C1 segment of cervical spinal cord (tissue), 14 donors: ENCODE measurements around the gene F13A1.

Experiments
- DNase-seq, 14 donors: peaks; one replicate each; lab custom pipeline; 2025; lab: John Stamatoyannopoulos, UW

The F13A1 gene

DNA sequence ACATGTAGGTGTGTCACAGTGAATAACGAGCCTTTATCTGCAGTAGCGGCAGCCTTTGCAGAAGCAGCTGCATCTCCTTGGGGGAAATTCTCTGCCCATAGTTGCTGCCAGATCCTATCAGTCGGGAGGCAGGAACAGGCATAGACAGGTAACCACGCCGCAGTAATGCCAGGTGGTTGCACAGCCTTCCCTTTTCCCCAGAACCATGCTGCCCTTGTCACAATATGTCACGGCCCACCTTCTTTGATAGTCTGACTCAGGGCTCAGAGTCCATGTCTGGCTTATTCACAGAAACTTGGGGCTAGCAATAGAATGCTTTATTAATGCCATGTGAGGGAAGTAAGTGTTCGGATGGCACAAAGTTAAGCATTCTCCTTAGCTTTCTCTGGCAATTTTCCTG lies 76.6 kb downstream of the F13A1 start:
- DNase-seq = no peak

DNA sequence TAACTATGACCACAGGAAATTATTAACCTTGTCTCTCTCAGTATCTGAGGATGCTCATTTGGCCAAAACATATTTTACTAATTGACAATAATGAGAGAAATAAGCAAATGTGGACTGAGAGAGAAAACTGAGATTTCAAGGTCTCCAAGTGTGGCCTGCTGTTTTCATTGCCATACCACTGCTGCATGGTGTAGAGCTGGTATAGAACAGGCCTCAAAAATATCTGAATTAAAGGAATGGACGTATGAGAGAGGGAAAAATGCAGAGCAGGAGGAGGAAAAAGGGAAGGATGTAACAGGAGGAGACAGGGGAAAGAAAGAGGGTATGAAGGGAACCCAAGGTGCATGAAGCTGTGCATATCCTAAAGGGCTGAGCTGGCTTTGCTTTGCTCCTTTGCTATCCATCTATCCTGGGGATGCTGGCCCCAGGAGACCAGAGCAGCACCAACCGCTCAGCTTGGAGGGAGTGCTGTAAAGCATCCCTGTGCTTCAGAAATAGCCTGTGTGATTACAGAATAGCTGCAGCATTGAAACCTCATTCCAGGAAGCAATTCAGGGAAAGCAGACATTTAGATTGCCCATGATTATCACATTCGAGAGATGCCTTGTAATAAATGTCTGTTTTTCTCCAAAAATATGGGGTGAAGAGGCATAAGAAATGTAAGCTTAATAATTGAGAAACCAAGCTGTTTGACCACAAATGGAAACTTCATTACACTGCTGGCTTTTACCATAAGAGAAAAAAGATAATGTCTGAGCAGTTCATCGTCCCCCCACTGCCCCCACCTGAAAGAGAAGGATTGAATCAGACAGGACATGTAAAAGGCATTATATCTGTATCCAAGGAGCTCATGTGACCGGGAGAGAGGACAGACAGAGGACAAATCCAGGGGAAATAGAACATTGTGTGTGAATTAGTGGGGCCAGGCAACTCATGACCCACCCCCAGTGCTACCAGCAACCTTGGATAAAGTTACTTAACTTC lies 80.6 kb downstream of the F13A1 start:
- no peak for DNase-seq

GRCh38 chr6:6236730-6237469 lies 83.6 kb downstream of the F13A1 start:
- DNase-seq = no peak

DNA sequence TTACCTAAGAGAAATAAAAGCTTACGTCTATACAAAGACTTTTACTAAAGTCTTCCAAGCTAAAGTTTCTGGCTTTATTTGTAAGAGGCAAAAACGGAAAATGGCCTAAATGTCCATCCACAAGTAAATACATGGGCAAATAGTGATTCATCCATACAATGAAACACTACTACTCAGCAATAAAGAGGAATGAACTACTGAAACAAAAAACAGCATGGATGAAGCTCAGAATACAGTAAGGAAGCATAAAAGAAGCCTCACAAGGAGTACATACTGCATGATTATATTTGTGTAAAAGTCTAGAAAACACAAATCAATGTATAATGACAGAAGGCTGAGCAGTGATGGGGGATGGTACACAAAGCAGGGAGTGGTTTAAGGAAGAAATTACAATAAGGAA lies 84.7 kb downstream of the F13A1 start:
- DNase-seq = no peak

GRCh38 chr6:6234963-6235362 lies 85.5 kb downstream of the F13A1 start:
- no peak for DNase-seq

GRCh38 chr6:6230286-6230685 lies 90.2 kb downstream of the F13A1 start:
- no peak for DNase-seq

GRCh38 chr6:6227896-6228295 lies 92.6 kb downstream of the F13A1 start:
- no peak for DNase-seq

DNA sequence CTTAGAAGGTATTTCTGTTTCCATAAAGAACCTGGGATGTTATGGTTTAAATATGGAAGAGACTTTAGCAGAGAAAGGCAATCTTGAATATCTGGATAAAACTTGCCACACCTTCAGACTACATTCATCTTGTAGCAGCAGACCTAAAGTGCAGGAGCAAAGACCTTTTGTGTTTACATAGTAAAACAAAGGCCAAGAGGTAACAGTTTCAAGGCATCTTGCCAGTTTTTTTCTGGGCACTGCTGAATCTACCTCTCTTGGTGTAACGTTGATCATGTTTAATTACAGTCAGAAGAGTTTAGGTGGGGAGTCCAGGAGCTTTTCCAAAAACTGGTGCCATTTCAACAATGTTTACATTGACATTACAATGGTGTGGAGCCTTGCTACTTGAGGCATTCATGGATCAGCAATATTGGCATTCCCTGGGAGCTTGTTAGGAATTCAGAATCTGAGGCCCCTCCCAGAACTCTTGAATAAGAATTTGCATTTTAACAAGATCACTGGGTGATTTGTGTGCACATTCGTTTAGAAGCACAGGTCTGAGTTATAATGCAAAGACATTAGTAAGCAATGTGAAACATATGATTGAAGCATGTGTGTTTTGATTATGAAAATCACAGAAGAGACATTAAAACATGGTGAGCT lies 94.5 kb downstream of the F13A1 start:
- DNase-seq = no peak

- DNase-seq = no peak
Measured at GRCh38 chr6:6224933-6225486, 95.5 kb downstream of the F13A1 start.

GRCh38 chr6:6221787-6222535 lies 98.5 kb downstream of the F13A1 start:
- no peak for DNase-seq

GRCh38 chr6:6220718-6221117 lies 99.7 kb downstream of the F13A1 start:
- DNase-seq = no peak

DNA sequence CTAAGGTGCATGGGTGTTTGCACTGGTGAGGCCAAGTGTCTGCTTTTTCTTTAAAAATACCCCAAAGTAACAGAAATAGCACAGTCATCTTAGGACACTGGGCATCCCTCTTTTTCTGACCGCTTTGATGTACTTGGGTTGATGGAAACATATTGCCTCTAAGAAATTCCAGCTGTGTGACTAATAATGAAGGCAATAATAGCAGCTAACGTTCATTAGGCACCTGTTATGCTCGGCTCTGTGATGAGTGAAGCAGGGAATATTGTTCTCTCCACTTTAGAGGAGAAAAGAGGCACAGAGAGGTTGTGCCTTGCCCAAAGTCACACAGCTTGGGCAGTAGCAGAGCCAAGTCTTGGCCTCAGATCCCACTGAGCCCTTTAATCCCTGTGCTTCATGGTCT lies 100.7 kb downstream of the F13A1 start:
- no peak for DNase-seq

GRCh38 chr6:6218759-6219085 lies 101.7 kb downstream of the F13A1 start:
- no peak for DNase-seq

GRCh38 chr6:6217855-6218758 lies 102.4 kb downstream of the F13A1 start:
- DNase-seq = no peak

GRCh38 chr6:6210994-6211393 lies 109.5 kb downstream of the F13A1 start:
- no peak for DNase-seq

- DNase-seq = no peak
Measured at GRCh38 chr6:6202886-6203285, 117.6 kb downstream of the F13A1 start.

DNA sequence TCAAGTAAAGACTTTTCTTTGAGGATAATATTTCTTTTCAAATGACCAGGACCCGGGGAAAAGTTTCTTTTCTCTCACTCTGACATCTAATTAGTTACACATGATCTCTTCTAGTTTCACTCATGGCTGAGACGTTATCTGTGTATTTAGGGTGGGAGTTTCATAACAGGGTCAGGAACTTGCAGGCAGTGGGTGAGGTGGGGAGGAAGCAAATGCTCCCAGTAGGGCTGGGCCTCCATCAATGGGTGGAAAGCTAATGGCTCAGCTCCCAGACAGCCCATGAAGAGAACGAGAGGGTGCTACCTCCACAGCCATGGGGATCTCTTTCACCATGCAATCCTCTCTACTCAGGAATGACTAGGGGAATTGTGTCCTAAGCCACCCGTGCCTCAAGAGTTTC lies 119.3 kb downstream of the F13A1 start:
- no peak for DNase-seq

- no peak for DNase-seq
Measured at GRCh38 chr6:6199678-6200077, 120.8 kb downstream of the F13A1 start.

GRCh38 chr6:6196762-6197161 lies 123.7 kb downstream of the F13A1 start:
- no peak for DNase-seq

- DNase-seq = no peak
Measured at GRCh38 chr6:6195080-6195479, 125.4 kb downstream of the F13A1 start.
